ACC112 (cell line): ENCODE data around the gene RNPEPL1.

ENCODE experiments used
- H2AFZ ChIP-seq: fragments of 200-600 bp; sonication (generic); one replicate; pipeline ENCODE4 v1.6.0; 2017; ENCODE audit warnings: antibody characterized with exemption, low read length; ENCODE audit not compliant: unreplicated experiment
- H3K27ac ChIP-seq: fragments of 200-600 bp; sonication (generic); 2 replicates; pipeline ENCODE4 v1.5.1; 2014; ENCODE audit warnings: low read depth, mild to moderate bottlenecking, antibody characterized with exemption, low read length, moderate library complexity
- H3K27me3 ChIP-seq: fragments of 200-600 bp; sonication (generic); 2 replicates; pipeline ENCODE4 v1.6.1; 2014; ENCODE audit warnings: mild to moderate bottlenecking, antibody characterized with exemption, low read length, moderate library complexity, mixed read lengths; ENCODE audit not compliant: insufficient read depth
- H3K36me3 ChIP-seq: fragments of 200-600 bp; sonication (generic); 2 replicates; pipeline ENCODE4 v1.6.1; 2016; ENCODE audit warnings: mild to moderate bottlenecking, antibody characterized with exemption, low read length, moderate library complexity, mixed read lengths; ENCODE audit not compliant: insufficient read depth
- H3K4me1 ChIP-seq: fragments of 200-600 bp; sonication (generic); one replicate; pipeline ENCODE4 v1.6.1; 2016; ENCODE audit warnings: low read length, mixed read lengths; ENCODE audit not compliant: insufficient read depth, unreplicated experiment, control insufficient read depth
- H3K4me3 ChIP-seq: fragments of 200-600 bp; sonication (generic); 2 replicates; pipeline ENCODE4 v1.5.1; 2014; ENCODE audit warnings: mild to moderate bottlenecking, low read depth, low read length
- H3K79me2 ChIP-seq: fragments of 200-600 bp; sonication (generic); one replicate; pipeline ENCODE4 v1.6.0; 2016; ENCODE audit warnings: low read length; ENCODE audit not compliant: control insufficient read depth, unreplicated experiment, insufficient read depth

The RNPEPL1 gene

DNA sequence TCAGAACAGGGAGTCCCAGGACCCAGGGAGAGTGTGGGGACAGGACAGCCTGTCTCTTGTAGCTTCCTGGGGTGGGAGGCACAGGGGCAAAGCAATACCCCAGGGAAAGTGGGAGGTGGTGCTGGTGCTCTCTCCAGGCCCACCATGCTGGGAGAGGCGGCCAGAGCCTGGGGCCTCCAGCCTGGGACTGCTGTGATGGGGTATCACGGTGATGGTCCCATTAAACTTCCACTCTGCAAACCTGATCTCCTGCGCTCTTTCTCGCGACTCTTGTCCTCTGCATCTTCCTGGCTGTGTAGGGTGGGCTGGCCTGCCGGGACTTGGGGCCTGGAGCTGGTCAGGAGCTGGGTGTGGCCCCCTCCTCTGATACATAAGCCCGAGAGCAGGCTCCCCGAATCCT lies 10.2 kb downstream of the RNPEPL1 start:
- no peak overlapping the region for H2AFZ ChIP-seq
- no peak overlapping the region for H3K4me3 ChIP-seq
- H3K4me1 ChIP-seq: peaks cover 30% of the 10 kb centered on the region
- 0 out of 2 replicates have a peak, but pooled peaks cover 6% of the 10 kb centered on the region for H3K36me3 ChIP-seq
- H3K27me3 ChIP-seq: no peaks in the 10 kb centered on the region
- no peak overlapping the region for H3K27ac ChIP-seq
- H3K79me2 ChIP-seq: peaks cover 20% of the 10 kb centered on the region

DNA sequence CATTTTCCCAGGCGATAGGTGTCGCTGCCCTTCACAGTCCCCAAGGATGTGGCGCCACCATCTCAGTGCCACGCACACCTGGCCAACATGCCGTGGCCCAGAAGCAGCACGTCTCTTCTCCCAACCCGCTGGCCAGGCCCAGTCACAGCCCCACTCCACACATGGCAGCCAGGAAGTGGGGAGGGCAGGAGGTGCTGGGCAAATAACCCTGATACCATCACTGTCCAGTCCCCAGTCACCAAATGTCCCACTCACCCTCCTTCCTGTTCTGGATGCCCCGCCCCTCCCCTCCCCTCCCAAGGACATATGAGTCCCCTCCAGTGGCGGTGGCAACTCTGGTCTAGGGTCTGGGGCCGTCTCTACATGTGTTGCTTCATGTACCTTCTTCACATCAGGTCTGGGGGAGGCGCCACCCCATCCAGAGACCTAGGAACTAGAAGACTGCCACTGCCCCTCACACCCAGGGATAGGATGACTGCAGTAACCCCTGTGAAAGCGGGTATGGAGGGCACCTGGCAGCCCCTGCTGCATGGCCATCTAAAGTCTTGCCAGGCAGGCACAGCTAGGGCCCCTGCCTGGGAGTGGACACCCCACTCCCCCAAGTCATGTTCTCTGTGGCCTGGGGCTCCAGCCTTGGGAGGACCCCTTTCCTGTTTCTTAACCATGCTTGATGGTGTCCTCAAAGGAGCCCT lies 10.9 kb downstream of the RNPEPL1 start:
- no peaks in the 10 kb centered on the region for H3K27me3 ChIP-seq
- no peak overlapping the region for H3K4me3 ChIP-seq
- peak overlapping the region; percentile 67; the same call in 1 of the 2 replicates for H3K27ac ChIP-seq
- peaks cover 34% of the 10 kb centered on the region for H3K4me1 ChIP-seq
- no peak overlapping the region for H2AFZ ChIP-seq
- peaks cover 23% of the 10 kb centered on the region for H3K79me2 ChIP-seq
- H3K36me3 ChIP-seq: 0 out of 2 replicates have a peak, but pooled peaks cover 6% of the 10 kb centered on the region

DNA sequence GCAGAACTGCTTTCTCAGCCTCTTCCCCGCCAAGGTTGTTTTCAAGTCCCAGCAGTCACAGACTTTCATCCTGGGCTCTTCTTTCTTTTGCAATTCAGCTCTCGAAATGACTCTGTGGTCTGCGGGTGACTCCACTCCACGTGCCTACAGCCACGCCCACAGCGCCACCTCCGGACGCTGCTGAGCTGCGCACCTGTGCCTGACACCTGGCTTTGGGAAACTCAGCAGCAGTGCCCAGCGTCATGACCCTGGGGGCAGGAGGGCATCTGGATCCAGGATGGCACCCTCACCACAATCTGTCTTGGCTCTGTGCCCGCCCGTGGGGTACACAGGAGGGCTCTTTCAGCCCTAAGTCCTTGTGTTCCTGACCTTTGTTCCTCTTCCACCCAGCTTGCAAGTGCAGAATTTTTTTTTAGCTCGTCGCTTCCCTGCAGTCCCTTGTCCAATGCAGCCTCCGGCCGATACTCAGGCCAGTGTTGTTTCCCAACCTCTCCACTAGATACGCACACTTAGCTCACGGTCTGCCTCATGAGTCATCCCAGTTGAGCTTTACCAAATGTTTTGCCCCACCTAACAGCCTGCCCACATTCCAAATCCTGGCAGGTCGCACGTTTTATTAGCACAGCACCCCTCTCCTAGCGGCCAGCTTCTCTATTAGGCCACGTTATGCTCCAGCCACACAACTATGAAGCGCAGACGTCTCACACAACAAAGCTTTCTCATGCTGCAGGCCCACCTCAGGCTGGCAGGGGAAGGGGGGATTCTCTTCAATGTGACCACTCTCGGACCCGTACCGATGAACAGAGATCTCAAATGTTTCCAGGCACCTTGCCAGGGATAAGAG lies 11.7 kb downstream of the RNPEPL1 start:
- peaks cover 42% of the 10 kb centered on the region for H3K4me1 ChIP-seq
- peaks cover 31% of the 10 kb centered on the region for H3K79me2 ChIP-seq
- no peak overlapping the region for H3K4me3 ChIP-seq
- H3K36me3 ChIP-seq: 0 out of 2 replicates have a peak, but pooled peaks cover 6% of the 10 kb centered on the region
- peak overlapping the region; percentile 67; the same call in 1 of the 2 replicates for H3K27ac ChIP-seq
- H2AFZ ChIP-seq: no peak overlapping the region
- no peaks in the 10 kb centered on the region for H3K27me3 ChIP-seq

DNA sequence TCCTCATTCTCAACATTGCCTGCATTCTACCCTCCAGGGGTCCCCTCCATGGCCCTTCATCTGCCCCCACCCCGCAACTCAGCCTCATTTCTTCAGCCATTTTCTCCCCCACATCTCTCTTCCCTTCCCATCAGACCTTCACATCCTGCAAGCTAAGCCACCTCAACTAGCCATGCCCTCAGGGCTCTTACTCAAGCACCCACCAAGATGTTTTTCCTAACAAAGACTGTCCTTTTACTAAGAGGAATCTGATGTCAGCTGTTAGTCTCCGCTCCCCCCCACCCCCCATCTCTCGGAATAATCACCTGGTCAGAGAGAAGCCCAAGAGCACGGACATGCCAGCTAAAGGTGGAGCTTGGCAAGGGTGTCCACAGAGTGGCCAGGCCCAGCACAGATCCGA lies 13.5 kb downstream of the RNPEPL1 start:
- 0 out of 2 replicates have a peak, but pooled peaks cover 6% of the 10 kb centered on the region for H3K36me3 ChIP-seq
- H3K4me1 ChIP-seq: peaks cover 47% of the 10 kb centered on the region
- no peaks in the 10 kb centered on the region for H3K27me3 ChIP-seq
- no peak overlapping the region for H2AFZ ChIP-seq
- peaks cover 42% of the 10 kb centered on the region for H3K79me2 ChIP-seq
- H3K4me3 ChIP-seq: no peak overlapping the region
- H3K27ac ChIP-seq: no peak overlapping the region

DNA sequence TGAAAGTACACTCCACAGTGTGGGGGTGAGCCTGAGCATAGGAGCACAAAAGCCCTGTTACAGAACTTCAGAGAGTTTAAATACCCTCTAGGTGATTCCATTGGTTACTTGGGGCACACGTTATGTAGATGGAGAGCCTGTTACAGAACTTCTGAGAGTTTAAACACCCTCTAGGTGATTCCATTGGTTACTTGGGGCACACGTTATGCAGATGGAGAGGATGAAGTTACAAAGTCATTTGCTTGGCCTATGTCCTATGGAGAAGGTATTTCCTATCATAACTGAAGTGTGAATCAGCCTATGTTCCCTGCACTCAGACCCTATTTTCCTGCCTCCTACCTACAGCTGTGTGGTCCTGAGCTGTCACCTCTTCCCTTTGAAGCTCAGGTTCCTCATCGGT lies 14.5 kb downstream of the RNPEPL1 start:
- Histone ChIP-seq H3K27ac (no peak overlapping the region), H3K36me3 (0 out of 2 replicates have a peak, but pooled peaks cover 6% of the 10 kb centered on the region), H3K79me2 (peaks cover 49% of the 10 kb centered on the region)

DNA sequence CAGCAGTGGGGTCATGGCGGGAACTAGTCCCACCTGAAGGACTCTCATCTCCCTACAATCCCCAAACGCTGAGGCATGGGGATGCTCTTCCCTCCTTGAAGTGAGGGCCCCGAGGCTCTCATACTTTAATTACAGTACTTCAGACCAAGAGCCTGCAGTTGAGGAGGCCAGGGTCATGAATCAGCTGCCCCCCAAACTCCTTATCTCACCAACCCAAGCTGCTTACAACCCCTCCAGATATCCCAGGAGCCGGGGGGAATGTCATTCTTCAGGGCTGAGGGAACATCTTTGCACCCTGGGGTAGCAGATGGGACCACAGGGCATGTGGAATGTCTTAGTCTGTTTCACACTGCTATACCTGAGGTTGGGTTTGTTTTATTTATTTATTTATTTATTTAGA lies 15.5 kb downstream of the RNPEPL1 start:
- Histone ChIP-seq H3K4me3 (no peak overlapping the region), H3K27ac (no peak overlapping the region), H3K36me3 (0 out of 2 replicates have a peak, but pooled peaks cover 6% of the 10 kb centered on the region)

More for the DNA sequence above, 14.5 kb downstream of the RNPEPL1 start:
- H3K4me3 ChIP-seq: no peak overlapping the region
- H3K27me3 ChIP-seq: no peaks in the 10 kb centered on the region
- peaks cover 52% of the 10 kb centered on the region for H3K4me1 ChIP-seq
- no peak overlapping the region for H2AFZ ChIP-seq

DNA sequence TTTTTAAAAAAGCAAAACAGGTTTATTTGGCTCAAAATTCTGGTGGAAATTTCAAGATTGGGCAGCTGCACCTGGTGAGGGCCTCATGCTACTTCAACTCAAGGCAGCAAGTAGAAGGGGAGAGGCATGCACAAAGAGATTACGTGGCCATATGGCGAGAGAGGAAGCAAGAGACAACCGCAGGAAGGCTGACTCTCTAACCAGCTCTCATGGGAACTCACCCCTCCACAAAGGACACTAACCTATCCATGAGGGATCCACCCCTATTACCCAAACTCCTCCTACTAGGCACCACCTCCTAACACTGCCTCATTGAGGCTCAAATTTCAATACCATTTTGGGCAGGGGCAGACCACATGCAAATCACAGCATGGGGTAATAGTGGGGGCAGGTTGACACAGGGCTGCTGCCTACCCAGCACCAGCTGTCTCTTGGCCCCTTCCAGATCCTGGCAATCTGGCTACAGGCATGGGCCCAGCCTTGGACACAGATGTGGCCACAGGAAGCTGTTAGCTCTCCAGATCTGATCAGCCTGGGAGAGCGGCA lies 16.3 kb downstream of the RNPEPL1 start:
- no peak overlapping the region for H3K27ac ChIP-seq
- peak overlapping the region; percentile 89 for H3K4me3 ChIP-seq
- peaks cover 66% of the 10 kb centered on the region for H3K79me2 ChIP-seq
- H3K4me1 ChIP-seq: peaks cover 45% of the 10 kb centered on the region
- H3K36me3 ChIP-seq: 0 out of 2 replicates have a peak, but pooled peaks cover 6% of the 10 kb centered on the region
- H2AFZ ChIP-seq: no peak overlapping the region
- H3K27me3 ChIP-seq: no peaks in the 10 kb centered on the region

More for the DNA sequence above, 15.5 kb downstream of the RNPEPL1 start:
- Histone ChIP-seq H2AFZ (no peak overlapping the region), H3K4me1 (peaks cover 53% of the 10 kb centered on the region), H3K79me2 (peaks cover 59% of the 10 kb centered on the region), H3K27me3 (no peaks in the 10 kb centered on the region)

DNA sequence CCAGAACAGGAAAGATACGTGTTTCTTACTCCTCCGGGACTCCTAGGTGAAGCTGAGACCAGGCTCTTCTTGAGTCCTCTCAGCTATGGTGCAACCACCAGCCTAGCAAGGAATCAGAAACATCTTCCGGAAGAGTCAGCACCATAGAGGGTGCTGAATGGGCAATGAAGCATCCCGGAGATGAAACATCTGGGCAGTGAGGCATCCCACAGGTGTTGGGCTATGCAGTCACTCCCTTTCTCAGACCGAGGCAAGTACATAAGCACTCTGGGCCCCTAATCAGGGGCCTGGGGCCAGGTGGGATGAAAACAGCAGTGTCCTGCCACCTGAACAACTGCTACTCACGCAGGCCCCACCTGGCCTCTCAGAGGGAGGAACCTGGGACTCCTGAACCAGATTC lies 16.8 kb downstream of the RNPEPL1 start:
- Histone ChIP-seq H3K4me3 (peak overlapping the region; percentile 89), H3K27me3 (no peaks in the 10 kb centered on the region), H3K4me1 (peaks cover 41% of the 10 kb centered on the region), H2AFZ (no peak overlapping the region), H3K79me2 (peaks cover 67% of the 10 kb centered on the region), H3K27ac (no peak overlapping the region), H3K36me3 (0 out of 2 replicates have a peak, but pooled peaks cover 6% of the 10 kb centered on the region)

DNA sequence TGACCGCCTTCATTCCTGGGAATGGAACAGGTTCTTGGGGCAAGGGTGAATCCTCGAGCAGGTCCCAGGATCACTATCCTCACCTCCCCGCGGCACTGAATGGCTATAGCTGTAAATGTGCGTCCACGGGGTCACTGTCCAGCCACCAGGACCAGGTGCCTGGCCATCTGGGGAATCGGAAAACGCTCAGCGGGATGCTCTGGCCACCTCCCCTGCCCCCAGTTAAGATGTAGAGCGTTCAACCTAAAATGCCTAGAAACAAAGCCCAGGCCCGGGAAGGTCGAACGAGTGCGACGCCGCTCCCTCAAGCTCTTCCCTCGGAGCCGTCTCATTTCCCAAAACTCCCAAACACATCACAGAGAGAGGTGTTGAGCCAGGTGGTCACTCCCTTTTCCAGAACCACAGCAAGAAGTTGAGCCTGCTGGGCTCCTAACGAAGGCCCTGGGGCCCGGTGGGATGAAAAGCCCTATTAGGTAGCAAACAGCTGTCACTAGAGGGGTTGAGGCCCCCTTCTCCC lies 17.5 kb downstream of the RNPEPL1 start:
- no peaks in the 10 kb centered on the region for H3K27me3 ChIP-seq
- H2AFZ ChIP-seq: no peak overlapping the region
- peak overlapping the region; percentile 76 for H3K27ac ChIP-seq
- H3K4me1 ChIP-seq: peaks cover 37% of the 10 kb centered on the region
- H3K36me3 ChIP-seq: 0 out of 2 replicates have a peak, but pooled peaks cover 5% of the 10 kb centered on the region
- H3K79me2 ChIP-seq: peaks cover 63% of the 10 kb centered on the region
- peak overlapping the region; percentile 89 for H3K4me3 ChIP-seq

DNA sequence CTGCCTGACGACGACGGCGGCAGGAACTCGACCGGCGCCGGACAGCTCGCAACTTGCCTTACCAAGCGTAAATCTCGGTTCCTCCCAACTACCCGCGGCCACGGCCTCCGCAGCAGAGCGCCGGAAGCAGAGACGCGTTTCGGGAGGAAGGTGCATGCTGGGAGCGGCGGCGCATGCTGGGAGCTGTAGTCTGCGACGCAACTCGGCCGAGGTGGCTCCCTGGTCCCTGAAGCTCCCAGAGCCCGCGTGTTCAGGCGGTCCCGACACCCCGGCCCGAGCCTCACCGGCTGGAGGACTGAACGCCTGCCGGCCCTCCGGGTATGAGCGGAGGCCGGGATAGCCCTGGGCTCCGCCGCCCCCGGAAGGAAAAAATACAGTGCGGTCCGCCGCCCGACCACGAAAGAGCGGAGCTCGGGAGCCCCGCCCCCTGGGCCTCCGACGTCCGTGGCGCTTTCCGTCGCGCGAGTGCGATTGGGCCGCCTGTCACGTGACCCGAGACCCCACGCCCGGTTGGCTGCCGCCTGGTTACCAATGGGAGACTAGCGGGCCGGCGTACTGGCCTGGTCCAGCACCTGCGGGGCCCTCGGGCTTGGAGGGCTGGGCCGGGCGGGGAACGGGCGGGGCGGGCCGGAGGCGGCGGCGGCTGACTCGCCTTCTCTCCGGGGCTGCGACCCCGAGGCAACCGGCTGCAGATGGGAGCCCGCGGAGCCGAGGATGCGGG lies 18.1 kb downstream of the RNPEPL1 start, which contains the start of gene CAPN10:
Gene CAPN10 (plus strand): TSS at position 537 of the 721 bp plus-strand sequence. CDS start 178 bp downstream, at position 715.
- Histone ChIP-seq H3K4me1 (peaks cover 41% of the 10 kb centered on the region), H3K36me3 (no peaks in the 10 kb centered on the region), H2AFZ (peak within 1 kb of the TSS; percentile 92)

More for the DNA sequence above, 18.1 kb downstream of the RNPEPL1 start, which contains the start of gene CAPN10:
- Histone ChIP-seq H3K27ac (peak within 1 kb of the TSS; percentile 76), H3K27me3 (no peaks in the 10 kb centered on the region), H3K79me2 (peaks cover 60% of the 10 kb centered on the region), H3K4me3 (peak within 1 kb of the TSS; percentile 89)
